Measurements from ENCODE around the gene GIPC3. TPM values are rescaled to one million over a fixed set of nuclear protein-coding genes. Genes with fewer than 3 reads are reported as not detected.

Gene GIPC3
- polyA plus RNA-seq, 2 of the 4 experiments (the other 2 are of a cell fraction), result 0.05 to 0.12 TPM

DNA sequence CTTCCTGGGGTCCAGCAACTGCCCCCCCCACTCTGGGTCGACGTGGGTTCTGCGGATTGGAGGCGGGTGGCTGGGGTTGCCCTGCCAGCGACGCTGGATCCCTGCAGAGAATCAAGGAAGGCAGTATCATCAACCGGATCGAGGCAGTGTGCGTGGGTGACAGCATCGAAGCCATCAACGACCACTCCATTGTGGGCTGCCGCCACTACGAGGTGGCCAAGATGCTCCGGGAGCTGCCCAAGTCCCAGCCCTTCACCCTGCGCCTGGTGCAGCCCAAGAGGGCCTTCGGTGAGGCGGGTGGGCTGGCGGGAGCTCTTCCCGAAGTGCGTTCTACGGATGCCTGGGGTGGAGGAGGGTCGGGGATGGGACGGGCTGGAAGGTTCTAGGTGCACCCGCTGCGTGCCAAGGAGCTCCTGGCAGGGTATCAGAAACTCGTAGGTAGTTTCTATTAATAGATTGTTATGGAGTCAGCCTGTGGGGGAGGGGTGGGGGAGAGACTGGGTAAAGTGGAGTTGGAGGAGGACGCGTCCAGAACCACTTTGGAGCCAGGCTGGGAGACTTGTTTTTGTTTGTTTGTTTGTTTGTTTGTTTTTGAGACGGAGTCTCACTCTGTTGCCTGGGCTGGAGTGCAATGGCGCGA is 1.5 kb downstream of the GIPC3 start:
- Histone ChIP-seq H3K4me1 (peaks cover 11% of the 10 kb centered on the region; the same call in 1 of the 3 replicates), H3K27ac (no peak overlapping the region), H3K4me3 (no peak overlapping the region), H3K9me3 (peaks cover 8% of the 10 kb centered on the region; the same call in 2 of the 3 replicates), H3K4me2 (peak overlapping the region; percentile 85; the same call in 1 of the 3 replicates)
- POLR2A ChIA-PET, result no interaction called here
- no peak for TF ChIP-seq SMC3 (IDR thresholded peaks at IDR 0.05)
- TF ChIP-seq BHLHE40 (IDR thresholded peaks at IDR 0.05; ENCODE audit: low read depth, low read length), result no peak
- TF ChIP-seq HEYL (CRISPR knock-in tag; IDR thresholded peaks at IDR 0.05), result no peak
- TF ChIP-seq JUN (IDR thresholded peaks at IDR 0.05), result no peak
- no peak for TF ChIP-seq ZSCAN20 (CRISPR knock-in tag; IDR thresholded peaks at IDR 0.05)
- TF ChIP-seq, protein P1, sequence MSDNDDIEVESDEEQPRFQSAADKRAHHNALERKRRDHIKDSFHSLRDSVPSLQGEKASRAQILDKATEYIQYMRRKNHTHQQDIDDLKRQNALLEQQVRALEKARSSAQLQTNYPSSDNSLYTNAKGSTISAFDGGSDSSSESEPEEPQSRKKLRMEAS (IDR thresholded peaks at IDR 0.05), result no peak
- no peak for TF ChIP-seq KDM1A (IDR thresholded peaks at IDR 0.05; ENCODE audit: low read depth)
- DNase-seq (ENCODE audit: low read depth in 1 of 2, low spot score in 1 of 2), result no peak
- CTCF ChIA-PET, result interaction anchor here (0.6 to 4.0 kb wide), 10 partner anchors 9 to 42 kb away, joined by 3 to 43 read pairs (median 4); no protein-coding TSS in a partner anchor
- no peak for FAIRE-seq
- WGBS (ENCODE audit: missing lambda C conversion rate), result 34% methylated on average over 16 of the region's 31 CpGs
- ATAC-seq, result peak; percentile 44 to 55; a peak in 4 of 6 replicates

DNA sequence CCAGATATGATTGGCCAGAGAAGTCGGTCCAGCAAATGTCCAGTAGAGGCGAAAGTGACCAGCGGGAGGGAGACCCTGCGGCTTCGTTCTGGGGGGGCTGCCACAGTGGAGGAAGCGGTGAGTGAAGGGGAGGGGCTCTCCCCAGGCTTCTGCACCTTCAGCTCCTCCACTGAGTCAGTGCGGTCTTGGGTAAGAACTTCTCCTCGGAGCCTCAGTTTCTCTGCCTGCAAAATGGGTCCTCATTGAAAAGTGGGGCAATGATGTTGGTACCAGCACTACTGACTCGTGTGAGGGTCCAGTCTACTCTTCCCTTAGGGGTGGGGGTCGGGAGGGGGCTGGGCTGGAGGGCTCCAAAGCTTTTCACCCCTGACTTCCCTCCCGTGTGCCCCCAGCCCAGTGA is 4.2 kb downstream of the GIPC3 start:
- peaks cover 8% of the 10 kb centered on the region; the same call in 2 of the 3 replicates for H3K9me3 ChIP-seq
- WGBS (ENCODE audit: missing lambda C conversion rate), result 64% methylated on average over 10 of the region's 11 CpGs
- no peak for FAIRE-seq
- ChIA-PET POLR2A (no interaction called here), CTCF (interaction anchor here (1.1 to 1.8 kb wide), 3 partner anchors 10 to 45 kb away, joined by 3 to 4 read pairs (median 3); no protein-coding TSS in a partner anchor)
- peaks cover 11% of the 10 kb centered on the region; the same call in 1 of the 3 replicates for H3K4me1 ChIP-seq
- no peak overlapping the region for H3K27ac ChIP-seq
- no peak for ATAC-seq
- H3K4me2 ChIP-seq, result no peak overlapping the region
- no peak for DNase-seq (ENCODE audit: low read depth in 1 of 2, low spot score in 1 of 2)
- TF ChIP-seq KDM5A (IDR thresholded peaks at IDR 0.05) (no peak), ZNF302 (CRISPR knock-in tag; IDR thresholded peaks at IDR 0.05) (no peak), ZC3H11A (IDR thresholded peaks at IDR 0.05) (no peak), JUNB (IDR thresholded peaks at IDR 0.05) (no peak), PHF8 (IDR thresholded peaks at IDR 0.05; ENCODE audit: borderline replicate concordance, low read depth) (no peak), RFX5 (IDR thresholded peaks at IDR 0.05) (no peak), POLR2AphosphoS2 (conservative IDR thresholded peaks at IDR 0.05; ENCODE audit: low read length) (no peak), HEYL (CRISPR knock-in tag; IDR thresholded peaks at IDR 0.05) (no peak), CEBPB (IDR thresholded peaks at IDR 0.05) (no peak), JUN (IDR thresholded peaks at IDR 0.05) (no peak)
- TF ChIP-seq, protein P2, sequence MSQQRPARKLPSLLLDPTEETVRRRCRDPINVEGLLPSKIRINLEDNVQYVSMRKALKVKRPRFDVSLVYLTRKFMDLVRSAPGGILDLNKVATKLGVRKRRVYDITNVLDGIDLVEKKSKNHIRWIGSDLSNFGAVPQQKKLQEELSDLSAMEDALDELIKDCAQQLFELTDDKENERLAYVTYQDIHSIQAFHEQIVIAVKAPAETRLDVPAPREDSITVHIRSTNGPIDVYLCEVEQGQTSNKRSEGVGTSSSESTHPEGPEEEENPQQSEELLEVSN (IDR thresholded peaks at IDR 0.05; ENCODE audit: borderline replicate concordance, low read depth), result no peak
- TF ChIP-seq, protein P3, sequence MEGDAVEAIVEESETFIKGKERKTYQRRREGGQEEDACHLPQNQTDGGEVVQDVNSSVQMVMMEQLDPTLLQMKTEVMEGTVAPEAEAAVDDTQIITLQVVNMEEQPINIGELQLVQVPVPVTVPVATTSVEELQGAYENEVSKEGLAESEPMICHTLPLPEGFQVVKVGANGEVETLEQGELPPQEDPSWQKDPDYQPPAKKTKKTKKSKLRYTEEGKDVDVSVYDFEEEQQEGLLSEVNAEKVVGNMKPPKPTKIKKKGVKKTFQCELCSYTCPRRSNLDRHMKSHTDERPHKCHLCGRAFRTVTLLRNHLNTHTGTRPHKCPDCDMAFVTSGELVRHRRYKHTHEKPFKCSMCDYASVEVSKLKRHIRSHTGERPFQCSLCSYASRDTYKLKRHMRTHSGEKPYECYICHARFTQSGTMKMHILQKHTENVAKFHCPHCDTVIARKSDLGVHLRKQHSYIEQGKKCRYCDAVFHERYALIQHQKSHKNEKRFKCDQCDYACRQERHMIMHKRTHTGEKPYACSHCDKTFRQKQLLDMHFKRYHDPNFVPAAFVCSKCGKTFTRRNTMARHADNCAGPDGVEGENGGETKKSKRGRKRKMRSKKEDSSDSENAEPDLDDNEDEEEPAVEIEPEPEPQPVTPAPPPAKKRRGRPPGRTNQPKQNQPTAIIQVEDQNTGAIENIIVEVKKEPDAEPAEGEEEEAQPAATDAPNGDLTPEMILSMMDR (IDR thresholded peaks at IDR 0.05), result no peak
- TF ChIP-seq, protein P4, sequence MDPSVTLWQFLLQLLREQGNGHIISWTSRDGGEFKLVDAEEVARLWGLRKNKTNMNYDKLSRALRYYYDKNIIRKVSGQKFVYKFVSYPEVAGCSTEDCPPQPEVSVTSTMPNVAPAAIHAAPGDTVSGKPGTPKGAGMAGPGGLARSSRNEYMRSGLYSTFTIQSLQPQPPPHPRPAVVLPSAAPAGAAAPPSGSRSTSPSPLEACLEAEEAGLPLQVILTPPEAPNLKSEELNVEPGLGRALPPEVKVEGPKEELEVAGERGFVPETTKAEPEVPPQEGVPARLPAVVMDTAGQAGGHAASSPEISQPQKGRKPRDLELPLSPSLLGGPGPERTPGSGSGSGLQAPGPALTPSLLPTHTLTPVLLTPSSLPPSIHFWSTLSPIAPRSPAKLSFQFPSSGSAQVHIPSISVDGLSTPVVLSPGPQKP (IDR thresholded peaks at IDR 0.05; ENCODE audit: low read depth, low read length), result no peak
- TF ChIP-seq, protein P5, sequence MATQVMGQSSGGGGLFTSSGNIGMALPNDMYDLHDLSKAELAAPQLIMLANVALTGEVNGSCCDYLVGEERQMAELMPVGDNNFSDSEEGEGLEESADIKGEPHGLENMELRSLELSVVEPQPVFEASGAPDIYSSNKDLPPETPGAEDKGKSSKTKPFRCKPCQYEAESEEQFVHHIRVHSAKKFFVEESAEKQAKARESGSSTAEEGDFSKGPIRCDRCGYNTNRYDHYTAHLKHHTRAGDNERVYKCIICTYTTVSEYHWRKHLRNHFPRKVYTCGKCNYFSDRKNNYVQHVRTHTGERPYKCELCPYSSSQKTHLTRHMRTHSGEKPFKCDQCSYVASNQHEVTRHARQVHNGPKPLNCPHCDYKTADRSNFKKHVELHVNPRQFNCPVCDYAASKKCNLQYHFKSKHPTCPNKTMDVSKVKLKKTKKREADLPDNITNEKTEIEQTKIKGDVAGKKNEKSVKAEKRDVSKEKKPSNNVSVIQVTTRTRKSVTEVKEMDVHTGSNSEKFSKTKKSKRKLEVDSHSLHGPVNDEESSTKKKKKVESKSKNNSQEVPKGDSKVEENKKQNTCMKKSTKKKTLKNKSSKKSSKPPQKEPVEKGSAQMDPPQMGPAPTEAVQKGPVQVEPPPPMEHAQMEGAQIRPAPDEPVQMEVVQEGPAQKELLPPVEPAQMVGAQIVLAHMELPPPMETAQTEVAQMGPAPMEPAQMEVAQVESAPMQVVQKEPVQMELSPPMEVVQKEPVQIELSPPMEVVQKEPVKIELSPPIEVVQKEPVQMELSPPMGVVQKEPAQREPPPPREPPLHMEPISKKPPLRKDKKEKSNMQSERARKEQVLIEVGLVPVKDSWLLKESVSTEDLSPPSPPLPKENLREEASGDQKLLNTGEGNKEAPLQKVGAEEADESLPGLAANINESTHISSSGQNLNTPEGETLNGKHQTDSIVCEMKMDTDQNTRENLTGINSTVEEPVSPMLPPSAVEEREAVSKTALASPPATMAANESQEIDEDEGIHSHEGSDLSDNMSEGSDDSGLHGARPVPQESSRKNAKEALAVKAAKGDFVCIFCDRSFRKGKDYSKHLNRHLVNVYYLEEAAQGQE (IDR thresholded peaks at IDR 0.05), result no peak
- no peak overlapping the region for H3K4me3 ChIP-seq
